NOMO-1 treated with dmso at 0.1 percent for 144 hours (cell line): ENCODE data around the gene ARHGAP35.
"Not testable (repeated sequence)": the region's sequence is repeated elsewhere in the genome, so short reads cannot be mapped to it uniquely, and the experiment has no call there.

Experiments used
- DNase-seq: peaks from one replicate; lab custom pipeline; 2025; ENCODE audit not compliant: unreplicated experiment; lab: John Stamatoyannopoulos, UW

Gene ARHGAP35

GRCh38 chr19:46868025-46868802, 7.4 kb downstream of the ARHGAP35 start:
- no peak for DNase-seq

GRCh38 chr19:46871173-46871572, 10.4 kb downstream of the ARHGAP35 start:
- DNase-seq, result not testable (repeated sequence)

- no peak for DNase-seq
Observed at GRCh38 chr19:46872967-46873366, 12.2 kb downstream of the ARHGAP35 start.

GRCh38 chr19:46875234-46875633, 14.4 kb downstream of the ARHGAP35 start:
- DNase-seq, result no peak

GRCh38 chr19:46875657-46876056, 14.9 kb downstream of the ARHGAP35 start:
- no peak for DNase-seq

GRCh38 chr19:46878613-46879375, 18.0 kb downstream of the ARHGAP35 start:
- no peak for DNase-seq

- DNase-seq, result no peak
Observed at GRCh38 chr19:46880431-46880830, 19.6 kb downstream of the ARHGAP35 start.

GRCh38 chr19:46881092-46881491, 20.3 kb downstream of the ARHGAP35 start:
- DNase-seq, result no peak

GRCh38 chr19:46882034-46882433, 21.2 kb downstream of the ARHGAP35 start:
- DNase-seq, result no peak

GRCh38 chr19:46882751-46883150, 22.0 kb downstream of the ARHGAP35 start:
- DNase-seq, result not testable (repeated sequence)

GRCh38 chr19:46885411-46885810, 24.6 kb downstream of the ARHGAP35 start:
- no peak for DNase-seq

GRCh38 chr19:46886546-46887239, 25.9 kb downstream of the ARHGAP35 start:
- DNase-seq, result no peak

- DNase-seq, result no peak
Observed at GRCh38 chr19:46887240-46887782, 26.5 kb downstream of the ARHGAP35 start.

GRCh38 chr19:46890423-46891170, 29.8 kb downstream of the ARHGAP35 start:
- DNase-seq, result no peak

GRCh38 chr19:46892252-46893179, 31.7 kb downstream of the ARHGAP35 start:
- DNase-seq, result no peak

GRCh38 chr19:46896076-46896794, 35.4 kb downstream of the ARHGAP35 start:
- no peak for DNase-seq

- no peak for DNase-seq
Observed at GRCh38 chr19:46898731-46899130, 37.9 kb downstream of the ARHGAP35 start.

- DNase-seq, result no peak
Observed at GRCh38 chr19:46900341-46900740, 39.5 kb downstream of the ARHGAP35 start.
